PC-9 (cell line): ENCODE measurements around the gene GSAP.

Experiments used
- CTCF ChIP-seq: fragments of 200-600 bp; sonication (generic); conservative IDR thresholded peaks from 2 replicates; pipeline ENCODE4 v1.6.1; 2017; ENCODE audit warnings: mixed run types, antibody characterized with exemption, mild to moderate bottlenecking, moderate library complexity
- EZH2 ChIP-seq: fragments of 200-600 bp; sonication (generic); IDR thresholded peaks from 2 replicates; pipeline ENCODE4 v1.8.0; 2017; ENCODE audit warnings: antibody characterized with exemption, low read depth

GRCh38 chr7:77318019-77318418, 98.1 kb downstream of the GSAP start:
- TF ChIP-seq CTCF (no peak), EZH2 (no peak)
